Measurements from ENCODE around the gene ZBTB43. TPM values are rescaled to one million over a fixed set of nuclear protein-coding genes. Genes with fewer than 3 reads are reported as not detected.
A peak's percentile ranks its signal among the peaks of the same experiment; 100 is the strongest.

The ZBTB43 gene
- total and polyA plus RNA-seq, 2 of the 4 experiments (the other 2 are of a cell fraction): 4.5 to 15.1 TPM

DNA sequence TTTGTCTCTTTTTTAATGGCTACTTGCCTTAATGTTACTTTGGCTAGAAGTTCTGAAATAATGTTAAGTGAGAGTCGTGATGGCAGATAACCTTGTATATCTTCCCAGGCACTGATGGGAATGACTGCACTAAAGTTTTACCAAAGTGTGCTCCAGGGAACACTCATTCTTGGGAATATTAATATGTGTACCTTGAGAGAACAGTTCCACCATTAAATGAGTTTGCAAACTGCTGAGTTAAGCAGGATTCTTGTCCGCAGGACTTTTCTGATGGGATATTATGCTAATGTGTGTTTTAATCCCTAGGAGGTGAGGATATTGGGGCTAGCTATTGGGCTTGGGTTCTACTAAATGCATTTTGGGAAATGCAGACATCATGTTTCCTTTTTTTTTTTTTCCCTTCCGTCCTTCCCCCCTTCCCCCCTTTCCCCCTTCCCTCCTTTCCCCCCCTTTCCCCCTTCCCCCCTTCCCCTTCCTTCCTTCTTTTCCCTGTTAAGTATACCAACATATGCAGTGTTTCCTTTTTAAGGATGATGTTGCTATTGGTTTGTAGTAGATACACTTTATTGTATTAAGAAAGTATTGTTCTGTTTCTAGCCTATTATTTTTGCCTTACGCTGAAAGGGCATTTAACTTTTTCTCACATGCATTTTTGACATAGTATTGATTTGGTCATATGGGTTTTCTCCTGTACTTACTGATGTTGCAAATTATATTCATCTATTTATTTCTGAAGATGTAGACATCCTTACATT, 71.1 kb downstream of the ZBTB43 start:
- Histone ChIP-seq H4K20me1 (ENCODE audit: insufficient read depth, low read length) (peaks cover 45% of the 10 kb centered on the region), H2BK5ac (ENCODE audit: low read depth, low read length, poor library complexity, severe bottlenecking) (no peak overlapping the region), H3K9me3 (ENCODE audit: control insufficient read depth, insufficient read depth, low read length) (no peaks in the 10 kb centered on the region), H3K36me3 (ENCODE audit: control insufficient read depth, insufficient read depth, low read length) (peaks cover 18% of the 10 kb centered on the region), H4K8ac (ENCODE audit: low read depth in 2 of 2, low read length in 2 of 2) (no peak overlapping the region), H3K4me1 (ENCODE audit: control insufficient read depth, insufficient read depth, low read length) (peaks cover 3% of the 10 kb centered on the region), H3K9ac (ENCODE audit: low read depth, low read length) (no peak overlapping the region), H4K91ac (ENCODE audit: insufficient read depth, low read depth, low read length) (no peak overlapping the region), H2AK5ac (ENCODE audit: low read depth, low read length) (no peak overlapping the region), H3K79me1 (ENCODE audit: low read depth in 1 of 2, low read length in 2 of 2) (peaks cover 27 to 65% of the 10 kb centered on the region in 2 experiments), H2AFZ (replicated peaks; ENCODE audit: low read length, poor library complexity) (no peak overlapping the region), H2AK9ac (replicated peaks; ENCODE audit: low read depth, low read length, poor library complexity) (no peak overlapping the region), H3K27ac (ENCODE audit: insufficient read depth, low read length) (no peak overlapping the region), H3K4me2 (ENCODE audit: low read depth, low read length) (no peak overlapping the region), H3K18ac (ENCODE audit: low read depth, low read length) (no peak overlapping the region), H3K14ac (replicated peaks; ENCODE audit: low read depth, low read length) (no peak overlapping the region), H3K4ac (ENCODE audit: low read depth, low read length) (no peak overlapping the region), H2BK120ac (ENCODE audit: low read depth, low read length) (no peak overlapping the region), H3K9me1 (ENCODE audit: insufficient read depth, low read length) (peaks cover 4% of the 10 kb centered on the region), H2BK20ac (ENCODE audit: low read depth, low read length) (no peak overlapping the region), H4K5ac (ENCODE audit: low read depth, low read length) (no peak overlapping the region), H3K56ac (ENCODE audit: extremely low read depth, insufficient read depth, low read length) (no peak overlapping the region), H3K4me3 (ENCODE audit: insufficient read depth, low read depth, low read length) (no peak overlapping the region), H3K23ac (ENCODE audit: low read depth, low read length) (no peak overlapping the region), H2BK15ac (ENCODE audit: low read depth, low read length) (no peak overlapping the region), H3K27me3 (ENCODE audit: control insufficient read depth, insufficient read depth, low read length) (no peaks in the 10 kb centered on the region)
- no peak for ATAC-seq (ENCODE audit: low read depth)
- in situ Hi-C loops (cut with MboI; ENCODE audit: low sequenced_read_pairs): no loop called here
- dilution Hi-C loops (cut with HindIII; ENCODE audit: low sequenced_read_pairs, unreplicated experiment): no loop called here
- TF ChIP-seq MAFK (IDR thresholded peaks at IDR 0.05; ENCODE audit: low read depth, low read length): peak; percentile 77
- TF ChIP-seq, protein P1, sequence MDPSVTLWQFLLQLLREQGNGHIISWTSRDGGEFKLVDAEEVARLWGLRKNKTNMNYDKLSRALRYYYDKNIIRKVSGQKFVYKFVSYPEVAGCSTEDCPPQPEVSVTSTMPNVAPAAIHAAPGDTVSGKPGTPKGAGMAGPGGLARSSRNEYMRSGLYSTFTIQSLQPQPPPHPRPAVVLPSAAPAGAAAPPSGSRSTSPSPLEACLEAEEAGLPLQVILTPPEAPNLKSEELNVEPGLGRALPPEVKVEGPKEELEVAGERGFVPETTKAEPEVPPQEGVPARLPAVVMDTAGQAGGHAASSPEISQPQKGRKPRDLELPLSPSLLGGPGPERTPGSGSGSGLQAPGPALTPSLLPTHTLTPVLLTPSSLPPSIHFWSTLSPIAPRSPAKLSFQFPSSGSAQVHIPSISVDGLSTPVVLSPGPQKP (IDR thresholded peaks at IDR 0.05; ENCODE audit: borderline replicate concordance, low read depth, low read length): no peak
- POLR2A ChIA-PET (ENCODE audit: unreplicated experiment): no interaction called here
- intact Hi-C loops (cut with micrococcal nuclease): loop anchor here (10.0 kb wide), 1 partner anchor 351 kb away; no protein-coding TSS in a partner anchor
- CTCF ChIA-PET: no interaction called here
- no TSS peak for BruUV-seq (replicated peaks)
- no peak for DNase-seq
- WGBS, 2 experiments (ENCODE audit: extremely low coverage in 2 of 2, insufficient read length in 1 of 2): no CpG with 5 or more reads among the region's 4 CpGs

All from IMR-90 (cell line).